T-helper 9 cell (primary cell): ENCODE measurements around the gene ARHGAP36.

ENCODE experiments used
- DNase-seq: peaks from one replicate; pipeline ENCODE4 v3.0.0-alpha.2; 2020

ARHGAP36 gene

DNA sequence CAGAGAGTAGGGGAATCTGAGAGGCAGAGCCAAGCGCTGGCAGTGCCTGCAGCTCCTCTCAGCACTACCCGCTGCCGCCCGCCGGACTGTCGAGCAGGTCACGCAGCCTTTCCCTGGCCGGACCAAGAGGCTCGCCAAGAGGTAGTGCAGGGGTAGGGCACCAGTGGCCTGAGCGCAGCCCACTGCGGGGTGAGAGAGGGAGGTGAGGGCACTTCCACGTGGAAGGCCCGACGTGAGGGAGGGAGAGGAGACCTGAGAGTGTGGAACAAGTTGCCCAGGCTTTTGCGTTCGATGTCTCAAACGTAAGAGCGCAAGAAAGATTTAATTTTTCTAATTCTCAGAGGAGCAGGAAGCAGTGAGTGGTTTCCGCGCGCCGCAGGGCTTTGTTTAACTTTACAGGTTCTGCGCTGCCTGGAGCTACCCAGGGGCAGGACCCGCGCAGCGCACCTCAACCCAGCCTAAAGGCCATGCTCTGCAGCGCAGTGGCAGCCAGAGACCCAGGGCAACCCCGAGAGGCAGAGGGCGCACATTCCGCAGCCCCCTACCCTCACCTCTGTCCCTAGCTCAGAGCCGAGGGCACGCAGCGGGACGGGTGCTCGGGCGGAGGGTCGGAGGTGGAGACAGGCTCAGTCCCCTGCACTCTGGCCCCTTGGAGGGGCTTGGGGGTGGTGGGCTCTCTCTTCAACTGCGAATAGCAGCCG is 14.9 kb downstream of the ARHGAP36 start:
- DNase-seq = no peak

DNA sequence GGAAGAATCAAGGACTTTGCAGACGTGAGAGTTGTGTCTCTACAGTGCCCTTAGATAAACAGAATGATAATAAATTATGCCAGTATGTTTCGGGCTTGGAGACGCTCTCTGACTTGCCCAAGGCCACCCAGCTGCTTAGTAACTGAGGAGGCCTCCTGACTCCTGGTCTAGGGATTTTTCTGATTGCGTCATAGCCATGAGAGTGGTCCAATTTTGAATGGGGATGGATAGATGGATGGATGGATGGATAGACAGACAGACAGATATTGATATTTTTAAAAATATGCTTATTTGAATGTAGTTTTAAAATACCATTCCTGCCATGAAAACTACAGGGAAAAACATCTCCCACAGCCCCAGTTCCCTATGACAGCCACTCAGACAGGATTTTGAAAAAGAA is 15.5 kb downstream of the ARHGAP36 start:
- no peak for DNase-seq

DNA sequence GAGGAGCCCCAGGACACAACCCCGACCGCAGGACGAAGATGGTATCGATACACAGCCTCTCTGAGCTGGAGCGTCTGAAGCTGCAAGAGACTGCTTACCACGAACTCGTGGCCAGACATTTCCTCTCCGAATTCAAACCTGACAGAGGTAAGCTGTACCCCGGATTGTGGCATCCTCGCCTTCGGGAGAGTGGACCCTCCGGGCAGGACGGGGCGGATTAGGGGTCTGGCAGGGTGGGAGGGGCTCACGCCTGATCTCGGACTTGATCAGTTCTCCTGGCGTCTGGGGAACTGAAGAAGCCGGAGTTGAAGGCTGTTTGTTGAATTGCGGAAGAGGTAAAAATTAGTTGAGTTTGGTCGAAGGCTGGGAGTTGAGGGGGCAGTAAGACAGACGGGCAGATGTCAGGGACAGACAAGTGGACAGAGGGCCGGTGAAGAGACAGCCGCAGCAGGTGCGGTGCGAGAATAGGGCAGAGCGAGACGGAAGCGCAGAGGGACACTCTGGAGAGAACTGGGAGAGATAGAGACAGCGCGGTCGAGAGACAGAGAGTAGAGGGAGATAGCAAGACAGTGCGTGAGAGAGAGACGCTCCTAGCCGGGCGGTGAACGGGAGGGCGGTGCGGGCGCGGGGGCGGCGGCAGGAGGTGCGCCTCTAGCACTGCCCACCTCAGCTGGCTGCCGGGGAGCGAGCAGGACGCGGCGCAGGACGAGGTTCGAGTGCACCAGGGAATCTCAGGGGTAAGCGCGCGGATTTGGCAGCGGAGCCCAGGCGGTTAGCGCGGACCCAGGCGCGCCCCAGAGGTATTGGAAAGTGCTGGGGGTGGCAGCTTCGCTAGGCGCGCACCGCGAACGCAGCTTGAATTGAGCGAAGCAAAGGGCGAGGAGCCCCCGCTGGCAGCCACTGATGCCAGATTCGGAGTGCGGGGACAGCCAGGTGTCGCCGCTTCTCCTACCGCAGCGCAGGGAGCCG is 23.9 kb downstream of the ARHGAP36 start:
- no peak for DNase-seq

DNA sequence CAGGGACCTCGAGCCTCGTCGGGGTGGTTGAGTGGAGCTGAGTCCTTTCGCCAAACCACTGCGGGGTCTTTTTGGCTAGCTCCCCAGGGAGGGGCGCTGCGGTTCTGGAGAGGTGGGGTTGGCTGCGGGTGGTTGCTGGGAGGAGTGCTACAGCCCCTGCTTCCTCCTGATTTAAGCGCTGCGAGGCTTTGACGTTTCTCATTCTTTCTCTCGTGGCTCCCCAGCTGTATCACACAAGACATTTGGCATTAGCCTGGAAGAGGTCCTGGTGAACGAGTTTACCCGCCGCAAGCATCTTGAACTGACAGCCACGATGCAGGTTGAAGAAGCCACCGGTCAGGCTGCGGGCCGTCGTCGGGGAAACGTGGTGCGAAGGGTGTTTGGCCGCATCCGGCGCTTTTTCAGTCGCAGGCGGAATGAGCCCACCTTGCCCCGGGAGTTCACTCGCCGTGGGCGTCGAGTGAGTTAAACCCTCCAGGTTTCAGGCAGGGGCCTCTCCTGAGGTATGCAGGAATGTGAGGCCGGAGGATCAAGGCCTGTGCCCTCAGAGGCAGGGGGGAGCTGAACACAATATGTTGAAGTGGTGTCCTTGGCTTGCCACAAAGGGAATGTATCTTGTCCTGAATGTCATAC is 25.5 kb downstream of the ARHGAP36 start:
- DNase-seq = no peak

DNA sequence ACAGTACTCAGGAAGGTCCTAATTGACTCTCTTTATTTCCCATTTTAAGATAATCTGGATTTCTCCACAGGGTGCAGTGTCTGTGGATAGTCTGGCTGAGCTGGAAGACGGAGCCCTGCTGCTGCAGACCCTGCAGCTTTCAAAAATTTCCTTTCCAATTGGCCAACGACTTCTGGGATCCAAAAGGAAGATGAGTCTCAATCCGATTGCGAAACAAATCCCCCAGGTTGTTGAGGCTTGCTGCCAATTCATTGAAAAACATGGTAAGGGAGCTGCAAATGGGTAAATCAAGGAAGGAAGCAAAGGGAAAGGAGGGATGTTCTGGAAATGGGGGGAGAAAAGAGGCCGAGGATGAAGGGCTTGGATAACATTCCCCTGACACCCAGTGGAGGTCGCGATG is 26.0 kb downstream of the ARHGAP36 start:
- no peak for DNase-seq

DNA sequence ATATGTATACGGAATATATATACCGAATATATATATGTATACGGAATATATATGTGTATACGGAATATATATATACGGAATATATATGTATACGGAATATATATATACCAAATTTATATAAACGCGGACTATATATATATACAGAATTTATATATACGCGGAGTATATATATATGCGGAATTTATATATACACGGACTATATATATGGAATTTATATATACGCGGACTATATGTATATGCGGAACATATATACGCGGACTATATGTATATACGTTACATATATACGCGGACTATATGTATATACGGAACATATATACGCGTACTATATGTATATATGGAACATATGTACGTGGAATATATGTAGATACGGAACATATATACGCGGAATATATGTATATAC is 78.6 kb downstream of the ARHGAP36 start:
- no peak for DNase-seq

DNA sequence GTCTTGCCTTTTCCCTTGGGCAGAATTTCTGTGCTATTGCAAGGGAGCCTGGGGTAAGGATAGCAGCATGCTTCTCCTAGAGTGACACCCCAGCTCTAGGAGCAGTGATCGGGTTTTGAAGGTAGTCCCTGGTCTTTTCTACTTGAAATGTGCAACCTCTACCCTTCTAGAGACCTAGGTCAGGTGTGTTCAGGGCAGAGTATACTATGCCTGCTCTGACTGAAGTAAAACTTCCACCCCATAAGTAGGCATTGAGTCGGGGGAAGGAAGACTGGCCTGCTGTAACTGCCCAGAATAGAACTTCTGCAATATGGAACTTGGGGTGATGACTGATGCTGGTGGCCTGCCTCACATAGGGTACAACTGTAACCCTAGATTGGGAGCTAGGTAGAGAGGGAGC is 80.9 kb downstream of the ARHGAP36 start:
- DNase-seq = no peak
